Urinary bladder (tissue), 4 donors: ENCODE measurements around the gene CD247. TPM values are rescaled to one million over a fixed set of nuclear protein-coding genes. Genes with fewer than 3 reads are reported as not detected.

Experiments
- DNase-seq: peaks from one replicate; pipeline ENCODE4 v3.0.0-alpha.2; 2015; ENCODE audit errors: extremely low spot score
- H3K27ac ChIP-seq: one replicate; pipeline ENCODE4 v1.5.1; 2013; ENCODE audit warnings: low read depth, mild to moderate bottlenecking, moderate library complexity
- H3K36me3 ChIP-seq: one replicate; pipeline ENCODE4 v1.6.1; 2013; ENCODE audit warnings: mild to moderate bottlenecking, moderate library complexity; ENCODE audit not compliant: insufficient read depth
- H3K4me1 ChIP-seq: one replicate; pipeline ENCODE4 v1.6.1; 2013; ENCODE audit warnings: mild to moderate bottlenecking, moderate library complexity; ENCODE audit not compliant: insufficient read depth
- H3K4me3 ChIP-seq: one replicate; pipeline ENCODE4 v1.5.1; 2013; ENCODE audit warnings: low read depth, low read length
- WGBS: extraction: QIAGEN DNeasy Blood & Tissue Kit; methylation state at CpG from one replicate; pipeline ENCODE4 v1.1.7; 2013; 5-methylcytosine and 5-hydroxymethylcytosine counted together
- polyA plus RNA-seq: library from polyadenylated mRNA; stranded (reverse); fragments of 200-250 nt; gene quantifications from one replicate; pipeline ENCODE4 v1.2.3, GENCODE V29; 2013
- total RNA-seq: library from RNA; depleted of rRNA; stranded (reverse); fragments of >200 nt; gene quantifications from one replicate; pipeline ENCODE4 v1.2.3, GENCODE V29; 2014
- donor health status: healthy with polysubstance abuse.
- donor health status: healthy.

CD247 gene
- total and polyA plus RNA-seq, 2 donors, result 1.3 to 1.8 TPM

DNA sequence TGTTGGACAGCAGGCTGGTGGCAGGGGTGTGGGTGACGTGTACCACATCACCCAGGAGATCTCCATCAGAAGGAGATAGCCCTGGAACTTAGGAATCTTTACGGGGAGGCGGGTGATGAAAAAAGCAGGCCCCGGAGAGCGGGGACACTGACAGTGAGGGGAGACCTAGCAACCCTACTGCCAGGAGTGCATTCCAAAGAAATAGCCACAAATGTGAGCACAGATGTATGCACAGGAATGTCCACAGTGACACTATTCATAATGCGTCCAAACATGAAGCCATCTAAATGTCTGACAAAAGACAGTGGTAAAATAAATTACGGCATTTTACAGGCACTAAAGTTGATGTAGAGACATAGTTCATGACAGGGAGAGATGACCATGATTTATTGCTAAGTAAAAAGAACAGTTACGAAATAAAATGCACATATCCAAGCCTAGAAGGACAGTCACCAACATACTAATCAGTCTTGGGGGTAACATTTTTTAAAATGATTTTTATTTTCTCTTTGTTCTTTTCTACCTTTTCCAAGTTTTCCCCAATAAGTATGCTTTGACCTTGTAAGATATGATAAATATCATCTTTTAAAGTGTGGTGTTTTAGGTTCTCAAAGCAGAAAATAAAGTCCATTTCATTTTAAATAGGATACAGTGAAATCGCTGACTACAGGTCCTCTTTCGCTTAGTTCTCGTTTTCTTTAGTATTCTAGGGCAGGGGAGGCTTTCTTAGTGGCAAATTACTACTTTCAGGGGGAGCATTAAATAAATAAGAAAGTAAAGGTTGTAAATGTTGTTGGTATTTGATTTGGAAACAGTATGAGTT is 21.3 kb downstream of the CD247 start:
- no peaks in the 10 kb centered on the region for H3K4me1 ChIP-seq
- 63% methylated on average over 11 of the region's 11 CpGs for WGBS

GRCh38 chr1:167493372-167493771 is 25.0 kb downstream of the CD247 start:
- no peaks in the 10 kb centered on the region for H3K36me3 ChIP-seq
- H3K4me3 ChIP-seq, result no peak overlapping the region
- no peak overlapping the region for H3K27ac ChIP-seq
- H3K4me1 ChIP-seq, result no peaks in the 10 kb centered on the region
- WGBS, result 95% methylated on average over 2 of the region's 2 CpGs
- no peak for DNase-seq

More for the DNA sequence above, 21.3 kb downstream of the CD247 start:
- no peak overlapping the region for H3K4me3 ChIP-seq
- DNase-seq, result no peak
- no peak overlapping the region for H3K27ac ChIP-seq
- H3K36me3 ChIP-seq, result no peaks in the 10 kb centered on the region

GRCh38 chr1:167492481-167492910 is 25.8 kb downstream of the CD247 start:
- H3K4me3 ChIP-seq, result no peak overlapping the region
- H3K4me1 ChIP-seq, result no peaks in the 10 kb centered on the region
- no peak overlapping the region for H3K27ac ChIP-seq
- H3K36me3 ChIP-seq, result no peaks in the 10 kb centered on the region
- DNase-seq, result no peak
- WGBS, result 55% methylated on average over 5 of the region's 5 CpGs

- Histone ChIP-seq H3K36me3 (no peaks in the 10 kb centered on the region), H3K27ac (no peak overlapping the region), H3K4me1 (no peaks in the 10 kb centered on the region), H3K4me3 (no peak overlapping the region)
- 67% methylated on average over 12 of the region's 12 CpGs for WGBS
- DNase-seq, result no peak
These were observed 26.5 kb downstream of the CD247 start for GRCh38 chr1:167491586-167492461.

DNA sequence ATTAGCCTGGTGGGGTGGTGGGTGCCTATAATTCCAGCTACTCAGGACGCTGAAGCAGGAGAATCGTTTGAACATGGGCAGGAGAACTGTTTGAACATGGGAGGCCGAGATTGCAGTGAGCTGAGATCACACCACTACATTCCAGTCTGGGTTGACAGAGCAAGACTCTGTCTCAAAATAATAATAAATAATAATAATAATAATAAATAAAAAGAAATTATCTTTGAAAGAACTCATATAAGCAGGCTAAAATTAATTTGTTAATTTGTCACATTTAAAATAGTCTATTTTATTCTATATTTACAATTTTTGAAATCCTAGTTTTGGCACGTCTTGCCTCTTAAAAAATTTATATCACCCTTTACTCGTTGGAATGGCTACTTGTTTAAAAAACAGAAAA is 27.6 kb downstream of the CD247 start:
- Histone ChIP-seq H3K27ac (no peak overlapping the region), H3K36me3 (no peaks in the 10 kb centered on the region), H3K4me3 (no peak overlapping the region), H3K4me1 (no peaks in the 10 kb centered on the region)
- 80% methylated on average over 5 of the region's 5 CpGs for WGBS
- DNase-seq, result no peak

DNA sequence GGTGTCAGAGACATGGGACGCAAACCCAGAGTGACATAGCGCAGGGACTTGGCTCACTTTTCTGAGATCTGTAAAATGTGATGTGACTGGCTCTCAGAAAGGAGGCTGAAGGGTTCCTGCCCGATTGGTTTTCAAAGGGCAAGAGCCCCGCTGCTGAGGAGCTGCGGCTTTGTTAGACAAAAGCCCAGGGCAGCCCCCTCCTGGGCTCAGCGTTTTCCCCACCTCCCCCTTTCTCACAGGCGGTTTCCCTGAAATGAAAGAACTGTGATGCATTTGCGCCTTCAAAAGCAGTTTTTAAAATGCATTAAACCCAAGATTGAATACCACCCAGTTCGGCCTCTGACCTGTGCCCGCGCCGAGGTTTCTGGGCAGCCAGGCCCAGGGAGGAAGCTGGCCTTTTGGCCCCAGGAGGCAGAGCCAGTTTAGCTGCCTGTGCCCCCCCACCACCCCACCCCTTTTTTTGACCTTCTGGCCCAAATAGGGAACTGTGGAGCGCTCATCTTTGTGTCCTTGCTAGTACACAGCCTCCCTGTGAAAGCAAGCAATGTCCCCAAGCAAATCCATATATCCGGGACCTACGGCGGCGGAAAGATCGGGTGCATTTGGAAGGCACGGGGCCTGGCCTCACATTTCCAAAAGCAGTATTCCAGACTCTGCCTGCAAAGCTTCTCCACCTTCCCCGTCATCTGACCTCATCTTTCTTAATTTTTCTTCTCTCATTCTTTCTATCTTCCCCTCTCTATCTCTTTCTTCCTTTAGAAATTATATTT is 28.6 kb downstream of the CD247 start:
- Histone ChIP-seq H3K4me3 (no peak overlapping the region), H3K36me3 (no peaks in the 10 kb centered on the region), H3K4me1 (no peaks in the 10 kb centered on the region), H3K27ac (no peak overlapping the region)
- WGBS, result 86% methylated on average over 20 of the region's 20 CpGs
- DNase-seq, result no peak

- WGBS, result 66% methylated on average over 14 of the region's 14 CpGs
- H3K27ac ChIP-seq, result no peak overlapping the region
- no peaks in the 10 kb centered on the region for H3K36me3 ChIP-seq
- no peaks in the 10 kb centered on the region for H3K4me1 ChIP-seq
- DNase-seq, result no peak
- no peak overlapping the region for H3K4me3 ChIP-seq
These were observed 29.5 kb downstream of the CD247 start for GRCh38 chr1:167488786-167489185.

GRCh38 chr1:167487614-167488013 is 30.7 kb downstream of the CD247 start:
- 96% methylated on average over 3 of the region's 3 CpGs for WGBS
- H3K4me1 ChIP-seq, result no peaks in the 10 kb centered on the region
- DNase-seq, result no peak
- H3K4me3 ChIP-seq, result no peak overlapping the region
- no peak overlapping the region for H3K27ac ChIP-seq
- no peaks in the 10 kb centered on the region for H3K36me3 ChIP-seq

DNA sequence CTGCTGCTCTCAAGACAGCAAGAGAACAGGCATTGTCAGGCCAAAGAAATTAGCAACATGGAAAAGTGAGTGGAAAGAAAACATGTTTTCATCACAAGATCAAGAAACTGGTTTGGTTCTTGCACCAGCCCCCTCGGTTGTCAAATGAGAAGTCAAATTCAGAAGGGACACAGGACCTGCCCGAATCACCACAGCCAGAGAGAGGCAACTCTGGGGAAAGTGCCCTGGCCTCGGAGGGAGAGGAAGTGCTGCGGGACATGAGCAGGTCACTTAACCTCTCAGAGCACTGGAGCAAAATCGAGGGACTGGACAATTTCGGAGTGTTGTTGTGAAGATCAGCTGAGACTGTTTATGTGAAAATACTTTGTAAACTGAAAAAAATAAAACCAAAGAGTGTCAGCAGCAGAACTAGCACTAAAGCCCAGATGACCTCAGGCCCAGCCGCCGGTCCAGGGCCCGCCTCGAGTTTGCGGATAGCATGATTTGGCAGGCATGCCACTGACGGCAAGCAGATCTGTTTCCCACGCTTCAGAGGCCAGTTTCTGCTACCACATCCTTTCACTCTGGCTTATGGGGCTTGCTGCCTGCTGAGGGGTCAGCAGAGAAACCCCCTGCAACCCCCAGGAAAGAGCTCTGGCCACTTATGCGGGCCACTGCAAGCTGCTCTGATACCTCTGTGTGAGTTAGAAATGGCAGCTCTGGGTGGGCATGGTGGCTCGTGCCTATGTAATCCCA is 32.1 kb downstream of the CD247 start:
- Histone ChIP-seq H3K27ac (no peak overlapping the region), H3K4me1 (no peaks in the 10 kb centered on the region), H3K36me3 (no peaks in the 10 kb centered on the region), H3K4me3 (no peak overlapping the region)
- no peak for DNase-seq
- 64% methylated on average over 15 of the region's 15 CpGs for WGBS

DNA sequence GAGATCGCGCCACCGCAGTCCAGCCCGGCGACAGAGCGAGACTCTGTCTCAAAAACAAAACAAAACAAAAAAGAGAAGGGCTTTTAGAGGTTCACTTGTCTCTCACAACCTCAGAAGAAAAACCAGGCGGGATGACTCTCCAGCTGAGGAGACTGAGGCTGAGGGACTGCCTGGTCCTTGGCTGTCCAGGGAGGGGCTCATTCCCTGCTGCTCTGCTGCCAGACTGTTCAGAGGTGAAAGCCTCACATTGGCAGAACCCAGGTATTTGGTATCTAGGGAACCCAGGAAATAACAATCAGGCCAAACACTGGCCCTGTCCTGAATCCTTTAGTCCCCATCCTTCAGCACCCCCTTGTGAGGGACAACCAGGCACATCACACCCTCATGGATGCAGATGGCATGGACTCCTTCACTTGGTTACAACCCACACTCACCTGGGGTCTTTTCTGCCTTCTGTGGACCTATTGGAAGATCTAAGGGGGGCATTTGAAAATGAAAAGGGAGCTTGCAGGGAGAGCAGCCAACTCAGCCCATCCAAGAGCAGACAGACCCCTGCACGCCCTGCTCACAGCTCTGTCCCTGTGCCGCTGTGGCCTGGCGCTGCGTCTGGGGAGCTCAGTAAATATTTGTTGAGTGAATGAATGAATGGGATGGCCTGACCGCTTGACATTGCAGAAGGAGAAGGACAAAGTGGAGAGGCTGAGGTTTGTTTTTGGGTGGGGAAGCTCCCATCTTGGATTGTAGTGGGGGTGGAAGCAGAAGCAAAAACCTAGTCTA is 33.4 kb downstream of the CD247 start:
- Histone ChIP-seq H3K27ac (no peak overlapping the region), H3K4me1 (no peaks in the 10 kb centered on the region), H3K4me3 (no peak overlapping the region), H3K36me3 (no peaks in the 10 kb centered on the region)
- 94% methylated on average over 12 of the region's 12 CpGs for WGBS
- DNase-seq, result no peak

GRCh38 chr1:167483790-167484189 is 34.5 kb downstream of the CD247 start:
- no peak overlapping the region for H3K4me3 ChIP-seq
- 89% methylated on average over 7 of the region's 7 CpGs for WGBS
- H3K4me1 ChIP-seq, result no peaks in the 10 kb centered on the region
- H3K36me3 ChIP-seq, result no peaks in the 10 kb centered on the region
- no peak overlapping the region for H3K27ac ChIP-seq
- DNase-seq, result no peak

DNA sequence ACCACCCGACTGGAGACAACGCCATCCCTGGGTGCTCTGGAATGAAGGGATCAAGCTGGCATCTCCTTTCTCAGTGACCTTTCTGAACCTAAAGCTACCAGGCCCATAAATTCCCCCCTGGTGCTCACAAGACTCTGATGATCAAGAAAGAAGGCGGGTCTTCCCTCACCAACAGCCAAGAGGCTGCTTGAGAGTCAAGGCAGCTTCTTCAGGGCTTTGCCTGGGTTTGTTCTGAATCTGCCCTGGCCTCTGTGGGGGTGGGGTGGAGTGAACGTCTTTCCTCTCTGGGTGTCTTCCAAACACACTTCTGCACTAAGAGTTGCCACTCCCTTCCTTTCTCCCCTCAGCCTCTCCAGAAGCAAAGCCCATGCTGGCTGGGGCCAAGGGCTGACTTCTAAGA is 36.1 kb downstream of the CD247 start:
- H3K4me3 ChIP-seq, result no peak overlapping the region
- no peak for DNase-seq
- WGBS, result 81% methylated on average over 4 of the region's 4 CpGs
- H3K36me3 ChIP-seq, result no peaks in the 10 kb centered on the region
- H3K27ac ChIP-seq, result no peak overlapping the region
- H3K4me1 ChIP-seq, result no peaks in the 10 kb centered on the region
